DND-41 (cell line): ENCODE data around the gene TTC23L.

Source experiments
- CTCF ChIP-seq: IDR thresholded peaks from 2 replicates; pipeline ENCODE4 v1.5.1; 2012; ENCODE audit warnings: borderline replicate concordance, low read length, moderate library complexity, mild to moderate bottlenecking; ENCODE audit not compliant: poor library complexity, severe bottlenecking; ENCODE audit errors: extremely low read depth
- EZH2 ChIP-seq: IDR thresholded peaks from 3 replicates; pipeline ENCODE4 v1.6.1; 2012; ENCODE audit warnings: borderline replicate concordance, low read depth, mild to moderate bottlenecking, moderate library complexity, low read length, inconsistent platforms; ENCODE audit not compliant: severe bottlenecking

GRCh38 chr5:34916518-34916917 is 77.6 kb downstream of the TTC23L start:
- TF ChIP-seq CTCF (no peak), EZH2 (no peak)
